Calu3 (cell line): Measurements from ENCODE around the gene DOCK11. TPM values are rescaled to one million over a fixed set of nuclear protein-coding genes. Genes with fewer than 3 reads are reported as not detected.

ENCODE experiments used
- BruUV-seq: library from RNA; stranded (reverse); fragments of 400-500 nt; replicated peaks from 2 replicates; lab custom pipeline; 2021; lab: Mats Ljungman, UMichigan
- CTCF ChIA-PET: fragments of 300-600 bp; sonication (Branson Sonifier 250); formaldehyde crosslinking; loops from one replicate; lab custom pipeline; 2022; ENCODE audit warnings: antibody characterized with exemption; lab: Charles Lee
- DNase-seq: peaks from one replicate; pipeline ENCODE4 v3.0.0; 2022
- H3K27ac Mint-ChIP-seq: one replicate; pipeline ENCODE4 v1.8.0; 2022; ENCODE audit warnings: mixed read lengths; ENCODE audit not compliant: unreplicated experiment
- H3K27me3 Mint-ChIP-seq: one replicate; pipeline ENCODE4 v1.8.0; 2022; ENCODE audit warnings: mixed read lengths; ENCODE audit not compliant: unreplicated experiment
- H3K36me3 Mint-ChIP-seq: one replicate; pipeline ENCODE4 v1.8.0; 2022; ENCODE audit warnings: mild to moderate bottlenecking, moderate library complexity, mixed read lengths; ENCODE audit not compliant: insufficient read depth, unreplicated experiment
- H3K4me1 Mint-ChIP-seq: one replicate; pipeline ENCODE4 v1.8.0; 2022; ENCODE audit warnings: mild to moderate bottlenecking, low read depth, mixed read lengths; ENCODE audit not compliant: unreplicated experiment
- H3K4me3 Mint-ChIP-seq: one replicate; pipeline ENCODE4 v1.8.0; 2022; ENCODE audit warnings: mild to moderate bottlenecking, low read depth, moderate library complexity, mixed read lengths; ENCODE audit not compliant: unreplicated experiment
- H3K9me3 Mint-ChIP-seq: one replicate; pipeline ENCODE4 v1.8.0; 2022; ENCODE audit warnings: low read depth, mixed read lengths; ENCODE audit not compliant: unreplicated experiment
- intact Hi-C: fragments of 100-400 bp; cut with micrococcal nuclease; formaldehyde crosslinking; loops from one replicate; pipeline ENCODE4 v1.10.0; 2022; ENCODE audit not compliant: unreplicated experiment
- total RNA-seq: library from RNA; stranded (reverse); gene quantifications from 2 replicates; pipeline ENCODE4 v1.2.3, GENCODE V29; 2022
- TF ChIP-seq, protein P1 (sequence below): fragments of 200-600 bp; IDR thresholded peaks from one replicate; pipeline ENCODE4 v1.8.0; 2022; ENCODE audit warnings: antibody characterized with exemption; ENCODE audit not compliant: unreplicated experiment

The DOCK11 gene
- total RNA-seq, 1 experiment from 2014 or later = 1.9 TPM

DNA sequence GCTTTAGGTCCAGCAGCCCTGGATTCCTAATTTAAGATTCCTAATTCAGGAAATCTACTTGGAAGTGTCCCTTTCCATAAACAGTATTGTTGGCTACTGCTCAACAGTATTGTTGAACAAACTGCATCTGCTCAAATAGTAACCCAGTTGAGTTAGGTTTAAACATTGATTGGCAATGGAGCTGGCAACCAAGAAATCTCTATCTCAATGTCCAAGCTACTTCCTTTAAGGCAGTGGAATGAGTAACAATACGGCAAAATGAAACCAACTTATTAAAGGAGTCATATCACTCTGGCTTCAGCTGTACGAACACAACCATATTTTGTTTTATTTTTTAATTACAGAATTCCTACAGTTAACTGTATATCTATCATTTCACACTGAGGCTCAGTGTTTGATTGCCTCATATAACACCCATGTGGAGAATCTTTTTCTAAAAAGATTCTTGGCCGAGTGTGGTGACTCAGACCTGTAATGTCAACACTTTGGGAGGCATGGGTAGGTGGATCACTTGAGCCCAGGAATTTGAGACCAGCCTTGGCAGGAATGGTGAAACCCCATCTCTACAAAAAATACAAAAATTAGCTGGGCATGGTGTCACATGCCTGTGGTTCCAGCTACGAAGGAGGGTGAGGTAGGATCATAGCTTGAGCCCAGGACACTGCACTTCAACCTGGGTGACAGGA is 160.1 kb downstream of the DOCK11 start:
- TF ChIP-seq, protein P1, sequence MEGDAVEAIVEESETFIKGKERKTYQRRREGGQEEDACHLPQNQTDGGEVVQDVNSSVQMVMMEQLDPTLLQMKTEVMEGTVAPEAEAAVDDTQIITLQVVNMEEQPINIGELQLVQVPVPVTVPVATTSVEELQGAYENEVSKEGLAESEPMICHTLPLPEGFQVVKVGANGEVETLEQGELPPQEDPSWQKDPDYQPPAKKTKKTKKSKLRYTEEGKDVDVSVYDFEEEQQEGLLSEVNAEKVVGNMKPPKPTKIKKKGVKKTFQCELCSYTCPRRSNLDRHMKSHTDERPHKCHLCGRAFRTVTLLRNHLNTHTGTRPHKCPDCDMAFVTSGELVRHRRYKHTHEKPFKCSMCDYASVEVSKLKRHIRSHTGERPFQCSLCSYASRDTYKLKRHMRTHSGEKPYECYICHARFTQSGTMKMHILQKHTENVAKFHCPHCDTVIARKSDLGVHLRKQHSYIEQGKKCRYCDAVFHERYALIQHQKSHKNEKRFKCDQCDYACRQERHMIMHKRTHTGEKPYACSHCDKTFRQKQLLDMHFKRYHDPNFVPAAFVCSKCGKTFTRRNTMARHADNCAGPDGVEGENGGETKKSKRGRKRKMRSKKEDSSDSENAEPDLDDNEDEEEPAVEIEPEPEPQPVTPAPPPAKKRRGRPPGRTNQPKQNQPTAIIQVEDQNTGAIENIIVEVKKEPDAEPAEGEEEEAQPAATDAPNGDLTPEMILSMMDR = no peak
- Mint-ChIP-seq H3K36me3 (no peaks in the 10 kb centered on the region), H3K4me1 (no peaks in the 10 kb centered on the region), H3K27me3 (no peaks in the 10 kb centered on the region), H3K27ac (no peak overlapping the region), H3K4me3 (no peak overlapping the region), H3K9me3 (no peaks in the 10 kb centered on the region)
- intact Hi-C loops = loop anchor here (2.0 kb wide), 1 partner anchor 23 kb away; no protein-coding TSS in a partner anchor
- CTCF ChIA-PET = no interaction called here
- DNase-seq = peak; percentile 22
- BruUV-seq = no TSS peak

DNA sequence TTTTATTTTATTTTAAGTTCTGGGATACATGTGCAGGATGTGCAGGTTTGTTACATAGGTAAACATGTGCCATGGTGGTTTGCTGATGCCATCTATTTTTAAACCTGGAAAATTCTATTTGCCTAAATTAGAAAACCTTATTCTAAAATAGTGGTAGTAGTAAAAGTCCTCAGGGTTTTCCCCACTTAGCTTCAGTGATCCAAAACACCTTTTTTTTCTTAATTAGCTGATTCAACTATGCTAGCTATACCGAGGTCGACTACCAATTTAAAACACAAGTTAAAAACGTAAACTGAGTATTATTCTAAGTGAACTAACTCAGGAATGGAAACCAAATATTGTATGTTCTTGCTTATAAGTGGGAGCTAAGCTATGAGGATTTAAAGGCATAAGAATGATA is 161.8 kb downstream of the DOCK11 start:
- CTCF ChIA-PET = no interaction called here
- no peak overlapping the region for H3K4me3 Mint-ChIP-seq
- no peaks in the 10 kb centered on the region for H3K36me3 Mint-ChIP-seq
- H3K9me3 Mint-ChIP-seq = peaks cover 2% of the 10 kb centered on the region
- H3K27ac Mint-ChIP-seq = no peak overlapping the region
- DNase-seq = no peak
- TF ChIP-seq, protein P1 = no peak
- H3K4me1 Mint-ChIP-seq = no peaks in the 10 kb centered on the region
- no TSS peak for BruUV-seq
- intact Hi-C loops = loop anchor here (2.0 kb wide), 1 partner anchor 21 kb away; no protein-coding TSS in a partner anchor
- H3K27me3 Mint-ChIP-seq = no peaks in the 10 kb centered on the region

DNA sequence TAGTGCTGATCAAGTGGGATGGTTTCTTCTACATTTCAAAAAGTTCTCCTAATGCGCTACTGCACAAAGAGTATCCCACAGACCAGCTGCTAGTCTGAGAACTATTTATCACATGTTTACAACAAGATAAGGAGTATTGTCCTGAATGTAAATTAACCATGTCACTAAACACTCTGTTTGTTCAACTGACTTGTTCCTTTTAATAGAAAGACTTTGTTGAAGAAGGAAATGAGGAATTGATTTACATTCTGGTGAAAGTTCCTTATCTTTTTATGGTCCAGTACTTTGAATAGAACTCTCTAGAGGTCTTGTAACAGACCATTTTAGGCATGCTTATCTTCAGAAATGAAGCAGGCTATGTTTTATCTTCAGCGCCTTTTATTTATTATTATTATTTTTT is 164.5 kb downstream of the DOCK11 start:
- Mint-ChIP-seq H3K4me3 (no peak overlapping the region), H3K9me3 (peaks cover 2% of the 10 kb centered on the region), H3K4me1 (no peaks in the 10 kb centered on the region), H3K27me3 (no peaks in the 10 kb centered on the region), H3K27ac (no peak overlapping the region), H3K36me3 (no peaks in the 10 kb centered on the region)
- no TSS peak for BruUV-seq
- no peak for DNase-seq
- intact Hi-C loops = loop anchor here (10.0 kb wide), 1 partner anchor 65 kb away; the partner anchor contains the start of gene IL13RA1
- TF ChIP-seq, protein P1 = no peak
- CTCF ChIA-PET = no interaction called here

DNA sequence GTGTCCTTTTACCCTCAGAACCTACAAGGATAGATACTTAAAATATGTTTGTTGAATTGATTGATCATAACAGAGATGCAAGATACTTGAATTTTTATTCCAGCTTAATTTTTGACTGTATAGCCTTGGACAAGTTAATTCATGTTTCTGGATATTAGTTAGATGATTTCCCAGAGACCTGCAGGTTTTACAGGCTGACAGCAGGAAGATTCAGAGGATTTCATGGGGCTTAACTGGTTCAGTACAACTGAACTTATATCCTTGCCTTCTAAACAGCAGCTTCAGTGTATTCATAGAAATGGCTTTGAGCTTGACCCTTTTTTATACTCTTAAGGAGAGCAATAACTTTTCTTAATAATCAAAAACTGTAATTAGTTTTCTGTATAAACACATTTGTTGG is 169.6 kb downstream of the DOCK11 start:
- peaks cover 2% of the 10 kb centered on the region for H3K9me3 Mint-ChIP-seq
- H3K36me3 Mint-ChIP-seq = no peaks in the 10 kb centered on the region
- no peak overlapping the region for H3K27ac Mint-ChIP-seq
- TF ChIP-seq, protein P1 = no peak
- H3K4me1 Mint-ChIP-seq = peaks cover 8% of the 10 kb centered on the region
- no peak overlapping the region for H3K4me3 Mint-ChIP-seq
- no peak for DNase-seq
- CTCF ChIA-PET = no interaction called here
- no TSS peak for BruUV-seq
- H3K27me3 Mint-ChIP-seq = no peaks in the 10 kb centered on the region
- intact Hi-C loops = loop anchor here (10.0 kb wide), 1 partner anchor 60 kb away; the partner anchor contains the start of gene IL13RA1
